COR-L47 (cell line): Measurements from ENCODE around the gene KNOP1.
"Not testable (repeated sequence)": the region's sequence is repeated elsewhere in the genome, so short reads cannot be mapped to it uniquely, and the experiment has no call there.

Source experiments
- DNase-seq: peaks from one replicate; lab custom pipeline; 2025; lab: John Stamatoyannopoulos, UW

KNOP1 gene

GRCh38 chr16:19683453-19684236 lies 34.4 kb downstream of the KNOP1 start:
- no peak for DNase-seq

DNA sequence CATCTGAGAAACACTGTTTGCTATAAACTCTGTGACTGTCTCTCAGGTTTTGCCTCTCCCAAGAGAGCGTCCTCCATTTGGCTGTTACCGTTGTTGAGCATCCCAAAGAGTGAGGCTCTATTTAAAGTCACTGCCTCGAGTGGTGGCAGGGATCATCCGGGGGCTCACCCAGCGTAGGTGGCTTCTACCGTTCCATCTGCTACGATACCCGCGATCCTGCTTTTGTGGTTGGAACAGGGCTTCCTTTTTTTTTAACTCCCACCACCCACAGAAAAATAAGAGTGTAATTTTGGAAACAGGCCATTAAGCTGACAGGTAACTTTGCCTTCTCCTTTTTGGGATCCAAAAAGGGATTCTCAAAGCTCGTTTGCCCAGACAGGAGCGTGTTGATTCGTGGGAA lies 36.4 kb downstream of the KNOP1 start:
- DNase-seq = no peak

DNA sequence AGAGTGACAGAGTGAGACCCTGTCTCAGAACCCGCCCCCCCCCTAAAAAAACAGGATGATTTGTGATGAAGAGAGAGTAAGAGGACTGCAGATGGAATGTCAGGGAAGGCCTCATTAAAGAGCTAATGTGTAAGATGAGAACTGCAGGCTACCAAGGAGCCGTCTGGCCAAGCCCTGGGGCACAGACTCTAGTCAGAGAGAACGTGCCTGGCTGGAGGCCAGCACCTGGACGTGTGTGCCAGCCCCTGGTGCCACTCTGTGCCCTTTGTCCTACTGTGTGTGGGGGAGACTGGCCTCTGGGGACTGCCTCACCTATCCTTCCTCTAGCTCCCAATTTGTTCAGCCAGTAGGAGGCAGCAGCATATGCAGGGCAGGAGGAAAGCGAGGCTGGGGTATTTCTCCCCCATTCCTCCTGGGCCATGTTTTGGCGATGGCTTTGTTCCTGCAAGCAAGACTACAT lies 37.1 kb downstream of the KNOP1 start:
- DNase-seq = no peak

- DNase-seq = not testable (repeated sequence)
Observed at GRCh38 chr16:19679281-19679680, 38.7 kb downstream of the KNOP1 start.

GRCh38 chr16:19678804-19679203 lies 39.2 kb downstream of the KNOP1 start:
- DNase-seq = no peak

DNA sequence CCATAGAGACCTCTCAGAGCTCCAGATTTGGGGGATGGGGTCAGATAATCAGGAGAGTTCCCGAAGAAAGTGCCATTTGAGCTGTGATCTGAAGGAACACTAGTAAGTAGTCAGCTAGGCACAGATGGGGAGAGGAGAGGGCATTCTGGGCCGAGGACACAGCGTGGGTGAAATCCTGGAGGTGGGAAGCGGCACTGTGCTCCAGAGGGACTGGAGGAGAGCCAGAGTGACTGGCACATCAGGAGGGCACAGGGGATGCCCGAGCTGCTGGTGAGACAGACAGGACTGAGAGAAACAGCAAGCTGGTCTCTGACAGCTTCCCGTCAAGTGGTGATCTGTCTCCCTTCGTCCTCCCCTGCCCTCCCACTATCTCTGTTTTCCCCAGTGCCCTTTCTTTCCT lies 40.6 kb downstream of the KNOP1 start:
- DNase-seq = no peak

GRCh38 chr16:19674485-19674884 lies 43.5 kb downstream of the KNOP1 start:
- DNase-seq = no peak

DNA sequence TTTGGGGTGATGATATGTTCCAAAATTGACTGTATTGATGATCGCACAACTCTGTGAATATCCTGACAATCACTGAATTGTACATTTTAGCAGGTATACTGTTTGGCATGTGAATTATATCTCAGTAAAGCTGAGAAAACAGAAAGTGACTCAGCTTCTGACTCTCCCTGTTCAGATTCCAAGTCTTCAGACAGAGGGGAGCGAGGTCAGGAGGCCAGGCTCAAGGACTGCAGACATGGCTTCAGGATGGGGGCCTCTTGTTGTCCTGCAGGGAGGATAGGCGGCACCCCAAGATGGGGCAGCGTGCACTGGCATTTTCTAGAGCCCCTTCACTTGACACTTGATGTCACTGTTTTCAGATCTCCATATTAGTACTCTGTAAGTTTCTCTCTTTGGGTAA lies 45.6 kb downstream of the KNOP1 start:
- no peak for DNase-seq

- DNase-seq = peak; percentile 23
Observed at GRCh38 chr16:19666477-19666876, 51.5 kb downstream of the KNOP1 start.

- DNase-seq = not testable (repeated sequence)
Observed at GRCh38 chr16:19665313-19665712, 52.7 kb downstream of the KNOP1 start.

- DNase-seq = no peak
Observed at GRCh38 chr16:19664166-19664565, 53.9 kb downstream of the KNOP1 start.

DNA sequence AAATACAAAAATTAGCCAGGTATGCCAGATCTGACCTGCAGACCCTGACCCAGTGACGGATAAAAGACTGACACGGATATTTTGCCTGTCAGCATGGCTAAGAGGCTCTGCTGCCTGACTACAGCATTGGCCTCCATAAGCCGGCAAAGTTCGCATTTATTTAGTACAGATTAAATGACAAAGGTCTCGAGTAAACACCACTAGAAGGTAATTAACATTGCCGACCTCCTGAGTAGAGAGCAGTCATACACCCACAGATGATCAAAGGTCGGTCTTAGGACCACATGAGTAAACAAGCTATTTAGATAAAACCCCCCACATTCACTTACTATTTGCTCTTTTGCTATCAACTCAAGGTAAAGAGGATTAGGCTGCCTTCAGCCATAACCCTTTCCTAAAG lies 55.7 kb downstream of the KNOP1 start:
- DNase-seq = no peak

GRCh38 chr16:19660432-19660831 lies 57.6 kb downstream of the KNOP1 start:
- no peak for DNase-seq

- no peak for DNase-seq
Observed at GRCh38 chr16:19659554-19659953, 58.5 kb downstream of the KNOP1 start.

DNA sequence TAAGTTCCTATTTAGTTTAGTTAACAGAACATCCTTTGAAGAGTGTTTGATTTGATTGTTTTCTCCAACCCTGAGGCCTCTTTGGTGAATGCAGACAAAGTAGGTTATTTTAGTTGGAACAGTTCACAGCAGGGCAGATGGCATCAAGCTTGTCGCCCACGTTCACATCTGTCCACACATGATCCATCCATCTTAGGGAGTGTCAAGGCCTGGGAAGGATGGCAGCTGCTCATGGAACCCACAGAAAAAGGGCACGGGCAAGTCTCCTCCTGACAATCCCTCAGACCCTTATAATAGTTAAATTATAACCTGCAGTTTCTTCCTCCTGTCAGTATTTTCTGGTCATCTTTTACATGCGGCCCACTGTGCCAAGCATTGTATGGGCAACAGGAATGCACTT lies 60.2 kb downstream of the KNOP1 start:
- no peak for DNase-seq

GRCh38 chr16:19655242-19655777 lies 62.7 kb downstream of the KNOP1 start:
- peak; percentile 67 for DNase-seq

DNA sequence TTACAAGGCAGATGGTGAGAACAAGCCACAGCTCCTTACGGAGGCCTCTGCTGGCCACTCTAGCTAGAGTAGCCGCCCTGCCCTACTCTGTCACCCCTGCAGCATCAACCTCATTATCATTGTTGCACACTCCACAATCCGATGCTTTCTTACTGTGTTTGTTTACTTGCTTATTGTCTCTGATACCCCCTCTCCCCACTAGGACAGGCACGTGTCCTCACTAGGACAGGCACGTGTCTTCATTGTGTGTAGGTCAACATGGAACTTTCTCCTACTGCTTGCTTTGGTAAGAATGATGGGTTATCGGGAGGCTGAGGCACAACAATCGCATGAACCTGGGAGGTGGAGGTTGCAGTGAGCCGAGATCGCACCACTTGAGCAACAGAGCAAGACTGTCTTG lies 63.9 kb downstream of the KNOP1 start:
- DNase-seq = no peak
